ENCODE measurements around the gene DEFB112.

- TF ChIP-seq CTCF (IDR thresholded peaks at IDR 0.05) (no peak), POLR2A (IDR thresholded peaks at IDR 0.05) (no peak)
These were observed 46.6 kb downstream of the DEFB112 start for GRCh38 chr6:50003139-50003538.
